Endothelial cell (in vitro differentiated cells): ENCODE results near the gene KDM1A. TPM values are rescaled to one million over a fixed set of nuclear protein-coding genes. Genes with fewer than 3 reads are reported as not detected.

Experiments
- DNase-seq: peaks from one replicate; pipeline ENCODE4 v3.0.0; 2021; ENCODE audit warnings: low spot score
- H3K27ac Mint-ChIP-seq: one replicate; pipeline ENCODE4 v1.8.0; 2021; ENCODE audit warnings: mixed read lengths, inconsistent platforms; ENCODE audit not compliant: unreplicated experiment
- H3K27me3 Mint-ChIP-seq: one replicate; pipeline ENCODE4 v1.8.0; 2021; ENCODE audit warnings: mild to moderate bottlenecking, moderate library complexity, mixed read lengths, inconsistent platforms; ENCODE audit not compliant: unreplicated experiment
- H3K36me3 Mint-ChIP-seq: one replicate; pipeline ENCODE4 v1.8.0; 2021; ENCODE audit warnings: mild to moderate bottlenecking, low read depth, mixed read lengths, inconsistent platforms; ENCODE audit not compliant: unreplicated experiment
- H3K4me1 Mint-ChIP-seq: one replicate; pipeline ENCODE4 v1.8.0; 2021; ENCODE audit warnings: mild to moderate bottlenecking, mixed read lengths, inconsistent platforms; ENCODE audit not compliant: unreplicated experiment
- H3K4me3 Mint-ChIP-seq: one replicate; pipeline ENCODE4 v1.8.0; 2021; ENCODE audit warnings: mild to moderate bottlenecking, mixed read lengths, inconsistent platforms; ENCODE audit not compliant: unreplicated experiment
- H3K9me3 Mint-ChIP-seq: one replicate; pipeline ENCODE4 v1.8.0; 2021; ENCODE audit warnings: mixed read lengths, inconsistent platforms; ENCODE audit not compliant: unreplicated experiment
- CTCF ChIP-seq: fragments of 200-600 bp; sonication (generic); IDR thresholded peaks from one replicate; pipeline ENCODE4 v1.5.0; 2021; ENCODE audit warnings: antibody characterized with exemption; ENCODE audit not compliant: unreplicated experiment
- total RNA-seq: library from RNA; stranded (reverse); fragmentation: NEBNext Ultra II Directional; extraction: Animal tissue kit (Norgen Biotek cat#: 25700); gene quantifications from one replicate; pipeline ENCODE4 v1.2.1, GENCODE V29; 2021; ENCODE audit not compliant: unreplicated experiment

The KDM1A gene
- total RNA-seq, 1 donor from 2014 or later: 105 TPM

GRCh38 chr1:23057301-23057700, 38.0 kb downstream of the KDM1A start:
- no peak for DNase-seq
- Mint-ChIP-seq H3K36me3 (peaks cover 13% of the 10 kb centered on the region), H3K4me3 (no peak overlapping the region), H3K4me1 (no peaks in the 10 kb centered on the region), H3K9me3 (no peaks in the 10 kb centered on the region), H3K27me3 (no peaks in the 10 kb centered on the region), H3K27ac (no peak overlapping the region)
- TF ChIP-seq CTCF: no peak

GRCh38 chr1:23062271-23062670, 43.0 kb downstream of the KDM1A start:
- Mint-ChIP-seq H3K4me1 (no peaks in the 10 kb centered on the region), H3K27ac (peak overlapping the region; percentile 20), H3K4me3 (no peak overlapping the region), H3K27me3 (no peaks in the 10 kb centered on the region), H3K36me3 (peaks cover 9% of the 10 kb centered on the region), H3K9me3 (no peaks in the 10 kb centered on the region)
- TF ChIP-seq CTCF: no peak
- no peak for DNase-seq

GRCh38 chr1:23065385-23065784, 46.1 kb downstream of the KDM1A start:
- Mint-ChIP-seq H3K4me1 (peaks cover 3% of the 10 kb centered on the region), H3K27me3 (no peaks in the 10 kb centered on the region), H3K9me3 (no peaks in the 10 kb centered on the region), H3K4me3 (no peak overlapping the region), H3K27ac (no peak overlapping the region), H3K36me3 (peaks cover 6% of the 10 kb centered on the region)
- no peak for TF ChIP-seq CTCF
- no peak for DNase-seq

GRCh38 chr1:23066075-23066474, 46.8 kb downstream of the KDM1A start:
- H3K27ac Mint-ChIP-seq: no peak overlapping the region
- TF ChIP-seq CTCF: no peak
- H3K4me3 Mint-ChIP-seq: no peak overlapping the region
- H3K4me1 Mint-ChIP-seq: peaks cover 3% of the 10 kb centered on the region
- peaks cover 6% of the 10 kb centered on the region for H3K36me3 Mint-ChIP-seq
- no peaks in the 10 kb centered on the region for H3K9me3 Mint-ChIP-seq
- no peaks in the 10 kb centered on the region for H3K27me3 Mint-ChIP-seq
- DNase-seq: no peak

- Mint-ChIP-seq H3K4me1 (peaks cover 3% of the 10 kb centered on the region), H3K27me3 (no peaks in the 10 kb centered on the region), H3K9me3 (no peaks in the 10 kb centered on the region), H3K4me3 (no peak overlapping the region), H3K27ac (no peak overlapping the region), H3K36me3 (peaks cover 24% of the 10 kb centered on the region)
- no peak for DNase-seq
- no peak for TF ChIP-seq CTCF
These were observed 49.9 kb downstream of the KDM1A start for GRCh38 chr1:23069149-23069548.
